HG02759 (cell line): ENCODE results near the gene KCNG4.
"Not testable (repeated sequence)": the region's sequence is repeated elsewhere in the genome, so short reads cannot be mapped to it uniquely, and the experiment has no call there.

Experiments
- ATAC-seq: cut with Tn5 transposase; IDR thresholded peaks from one replicate; pipeline ENCODE4 v1.9.1; 2021; ENCODE audit warnings: mild to moderate bottlenecking, moderate library complexity; ENCODE audit not compliant: unreplicated experiment

The KCNG4 gene

GRCh38 chr16:84212154-84212553 is 27.7 kb downstream of the KCNG4 start:
- ATAC-seq, result no peak

DNA sequence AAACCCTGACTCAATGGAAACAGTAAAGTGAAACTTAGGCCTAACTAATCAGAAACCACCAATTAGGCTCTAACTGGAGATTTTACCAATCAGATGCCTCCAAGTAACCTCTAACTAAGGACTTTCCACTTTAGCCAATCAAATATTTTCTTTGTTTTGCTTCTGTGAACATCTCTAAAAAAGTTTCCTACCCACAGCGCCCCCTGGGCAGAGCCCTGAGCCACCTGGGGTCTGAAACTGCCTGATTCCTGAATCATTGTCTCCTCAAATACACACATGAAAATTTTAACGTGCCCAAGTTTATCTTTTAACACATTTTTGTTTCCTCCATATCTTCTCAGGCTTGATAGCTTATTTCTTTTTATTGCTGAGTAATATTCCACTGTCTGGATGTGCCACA is 29.8 kb downstream of the KCNG4 start:
- ATAC-seq, result no peak

DNA sequence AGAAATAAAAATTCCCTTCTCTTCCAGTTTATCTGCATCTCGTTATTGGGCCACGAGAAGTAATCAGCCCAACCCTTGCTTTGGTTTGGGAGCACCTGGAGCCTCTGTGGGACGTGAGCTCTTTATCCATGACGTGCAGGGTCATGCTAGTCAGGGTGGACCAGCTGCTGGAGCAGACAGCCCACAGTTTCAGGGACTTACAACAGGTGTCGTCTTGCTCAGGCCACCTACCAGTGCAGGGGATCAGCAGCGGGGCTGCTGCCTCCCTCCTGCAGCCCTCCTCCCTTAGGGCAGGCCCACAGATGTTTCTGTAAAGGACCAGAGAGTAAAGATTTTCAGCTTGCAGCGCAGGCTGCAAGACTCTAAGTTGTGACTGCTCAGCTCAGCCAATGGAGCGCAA is 31.9 kb downstream of the KCNG4 start:
- no peak for ATAC-seq

DNA sequence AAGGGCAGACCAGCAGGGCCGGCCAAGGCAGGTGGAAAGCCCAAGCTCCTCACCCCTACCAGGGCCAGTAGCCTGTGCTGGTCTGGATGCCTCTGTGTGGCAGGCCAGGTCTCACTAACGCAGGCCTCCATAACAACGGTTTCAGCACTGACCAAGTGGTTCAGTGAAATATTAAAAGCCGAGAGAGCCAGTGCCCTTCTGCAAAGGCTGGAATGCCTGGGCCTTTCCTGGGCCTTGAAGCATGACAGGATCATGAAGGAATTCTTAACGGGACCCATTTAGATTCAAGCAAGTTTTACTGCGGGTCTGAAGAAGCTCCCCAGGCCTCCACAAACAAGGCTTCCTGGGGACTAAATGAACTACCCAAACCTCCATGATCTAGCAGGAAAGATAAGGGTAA is 32.6 kb downstream of the KCNG4 start:
- ATAC-seq, result no peak

GRCh38 chr16:84205976-84206691 is 33.7 kb downstream of the KCNG4 start:
- ATAC-seq, result no peak

DNA sequence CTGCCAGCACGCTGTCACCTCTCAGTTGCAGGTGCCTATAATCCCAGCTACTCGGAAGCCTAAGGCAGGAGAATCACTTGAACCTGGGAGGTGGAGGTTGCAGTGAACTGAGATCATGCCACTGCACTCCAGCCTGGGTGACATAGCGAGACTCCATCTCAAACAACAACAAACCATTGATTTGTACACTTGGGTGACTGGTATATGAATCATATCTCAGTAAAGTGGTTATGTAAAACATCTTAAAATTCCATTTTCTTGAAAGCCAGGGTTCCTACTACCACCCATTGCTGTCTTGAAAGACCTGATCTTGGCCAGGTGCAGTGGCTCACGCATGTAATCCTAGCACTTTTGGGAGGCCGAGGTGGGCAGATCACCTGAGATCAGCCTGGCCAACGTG is 34.7 kb downstream of the KCNG4 start:
- not testable (repeated sequence) for ATAC-seq

DNA sequence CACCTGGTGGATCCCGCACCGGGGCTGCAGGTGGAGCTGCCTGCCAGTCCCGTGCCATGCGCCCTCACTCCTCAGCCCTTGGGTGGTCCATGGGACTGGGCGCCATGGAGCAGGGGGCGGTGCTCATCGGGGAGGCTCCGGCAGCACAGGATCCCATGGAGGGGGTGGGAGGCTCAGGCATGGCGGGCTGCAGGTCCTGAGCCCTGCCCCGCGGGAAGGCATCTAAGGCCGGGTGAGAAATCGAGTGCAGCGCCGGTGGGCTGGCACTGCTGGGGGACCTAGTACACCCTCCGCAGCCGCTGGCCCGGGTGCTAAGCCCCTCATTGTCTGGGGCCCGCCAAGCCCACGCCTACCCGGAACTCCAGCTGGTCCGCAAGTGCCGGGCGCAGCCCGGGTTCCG is 35.3 kb downstream of the KCNG4 start:
- ATAC-seq, result not testable (repeated sequence)

- no peak for ATAC-seq
Observed at GRCh38 chr16:84199861-84200260, 40.0 kb downstream of the KCNG4 start.

- no peak for ATAC-seq
Observed at GRCh38 chr16:84199097-84199496, 40.7 kb downstream of the KCNG4 start.

DNA sequence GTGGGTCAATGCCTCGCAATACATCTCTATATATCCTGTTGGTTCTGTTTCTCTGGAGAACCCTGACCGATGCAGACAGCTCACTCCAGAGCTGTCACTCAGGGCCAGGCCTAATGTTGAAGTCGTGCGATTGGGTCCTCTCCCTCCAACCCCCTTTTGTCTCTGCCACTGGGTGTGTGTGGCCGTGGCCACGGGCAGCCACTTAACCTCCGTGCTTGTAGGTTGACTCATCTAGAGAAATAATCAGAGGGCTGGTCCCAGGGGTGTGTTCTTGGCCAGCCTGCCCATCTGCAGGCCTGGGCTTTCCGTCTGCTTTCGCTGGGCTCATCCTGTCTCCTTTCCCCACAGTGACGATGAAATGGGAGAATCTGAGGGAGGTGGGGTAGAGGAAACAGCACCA is 41.4 kb downstream of the KCNG4 start:
- ATAC-seq, result no peak

- ATAC-seq, result no peak
Observed at GRCh38 chr16:84197466-84198128, 42.2 kb downstream of the KCNG4 start.

- no peak for ATAC-seq
Observed at GRCh38 chr16:84196727-84197394, 43.0 kb downstream of the KCNG4 start.

DNA sequence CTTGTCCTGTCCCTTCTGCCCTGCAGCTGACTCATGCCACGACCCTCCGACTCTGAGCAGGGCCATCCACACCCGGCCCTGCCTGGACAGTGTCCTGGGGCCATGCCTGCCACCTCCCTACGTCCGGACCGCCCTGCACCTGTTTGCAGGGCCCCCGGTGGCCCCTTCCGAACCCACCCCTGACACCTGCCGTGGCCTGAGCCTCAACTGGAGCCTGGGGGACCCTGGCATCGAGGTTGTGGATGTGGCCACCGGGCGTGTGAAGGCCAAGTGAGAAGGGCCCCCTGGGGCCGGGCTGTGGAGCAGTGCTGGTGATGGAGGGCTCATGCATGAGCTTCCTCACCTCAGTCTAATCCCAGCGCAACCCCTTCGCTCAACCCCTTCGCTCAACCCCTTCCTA is 43.7 kb downstream of the KCNG4 start:
- ATAC-seq, result no peak

DNA sequence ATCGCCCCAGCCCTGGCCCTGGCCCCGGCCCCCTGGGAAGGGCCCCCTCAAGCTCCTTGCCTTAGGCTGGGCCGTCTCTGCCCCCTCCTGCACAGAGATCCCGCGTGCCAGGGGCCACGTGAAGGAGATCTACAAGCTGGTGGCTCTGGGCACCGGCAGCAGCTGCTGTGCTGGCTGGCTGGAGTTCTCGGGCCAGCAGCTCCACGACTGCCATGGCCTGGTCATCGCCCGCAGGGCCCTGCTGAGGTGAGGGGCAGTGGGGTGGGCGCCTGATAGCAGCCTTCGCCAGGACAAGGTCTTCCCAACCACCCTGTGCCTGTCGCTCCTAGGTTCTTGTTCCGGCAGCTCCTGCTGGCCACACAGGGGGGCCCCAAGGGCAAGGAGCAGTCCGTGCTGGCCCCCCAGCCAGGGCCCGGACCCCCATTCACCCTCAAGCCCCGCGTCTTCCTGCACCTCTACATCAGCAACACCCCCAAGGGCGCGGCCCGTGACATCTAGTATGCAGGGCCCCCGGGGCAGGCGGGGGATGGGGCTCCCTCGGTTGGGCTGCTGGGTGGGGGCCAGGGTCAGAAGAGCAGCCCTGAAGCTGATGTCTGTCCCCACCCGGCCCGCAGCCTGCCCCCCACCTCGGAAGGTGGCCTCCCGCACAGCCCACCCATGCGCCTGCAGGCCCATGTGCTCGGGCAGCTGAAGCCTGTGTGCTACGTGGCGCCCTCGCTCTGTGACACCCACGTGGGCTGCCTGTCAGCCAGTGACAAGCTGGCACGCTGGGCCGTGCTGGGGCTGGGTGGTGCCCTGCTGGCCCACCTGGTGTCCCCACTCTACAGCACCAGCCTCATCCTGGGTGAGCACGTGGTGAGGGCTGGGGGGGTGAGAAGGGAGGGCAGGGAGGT is 44.4 kb downstream of the KCNG4 start:
- no peak for ATAC-seq

DNA sequence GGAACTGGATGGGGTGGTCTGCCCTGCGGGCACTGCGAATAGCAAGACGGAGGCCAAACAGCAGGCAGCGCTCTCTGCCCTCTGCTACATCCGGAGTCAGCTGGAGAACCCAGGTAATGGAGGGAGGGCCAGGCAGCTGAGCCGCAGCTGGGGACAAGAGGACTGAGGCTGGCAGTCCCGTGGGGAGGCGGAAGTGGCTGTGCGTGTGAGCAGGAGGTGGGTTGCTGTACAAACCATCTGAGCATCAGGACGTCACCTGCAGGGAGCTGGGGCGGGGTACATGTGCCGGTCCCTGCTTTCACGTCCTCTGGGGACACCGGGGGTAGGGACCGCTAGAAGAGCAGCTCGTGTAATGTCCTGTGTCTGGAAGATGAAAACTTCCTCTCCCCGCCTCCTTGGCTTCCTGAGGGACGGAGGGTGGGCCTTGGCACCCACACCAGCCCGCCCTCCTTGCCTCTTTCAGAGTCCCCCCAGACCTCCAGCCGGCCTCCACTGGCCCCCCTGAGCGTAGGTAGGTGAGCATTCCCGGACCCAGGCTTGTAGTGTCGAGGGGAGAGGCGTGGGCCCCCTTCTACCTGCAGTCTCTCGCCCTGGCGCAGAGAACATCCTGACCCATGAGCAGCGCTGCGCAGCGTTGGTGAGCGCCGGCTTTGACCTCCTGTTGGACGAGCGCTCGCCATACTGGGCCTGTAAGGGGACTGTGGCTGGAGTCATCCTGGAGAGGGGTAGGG is 45.2 kb downstream of the KCNG4 start:
- ATAC-seq, result peak; percentile 76

- no peak for ATAC-seq
Observed at GRCh38 chr16:84194018-84194417, 45.8 kb downstream of the KCNG4 start.

DNA sequence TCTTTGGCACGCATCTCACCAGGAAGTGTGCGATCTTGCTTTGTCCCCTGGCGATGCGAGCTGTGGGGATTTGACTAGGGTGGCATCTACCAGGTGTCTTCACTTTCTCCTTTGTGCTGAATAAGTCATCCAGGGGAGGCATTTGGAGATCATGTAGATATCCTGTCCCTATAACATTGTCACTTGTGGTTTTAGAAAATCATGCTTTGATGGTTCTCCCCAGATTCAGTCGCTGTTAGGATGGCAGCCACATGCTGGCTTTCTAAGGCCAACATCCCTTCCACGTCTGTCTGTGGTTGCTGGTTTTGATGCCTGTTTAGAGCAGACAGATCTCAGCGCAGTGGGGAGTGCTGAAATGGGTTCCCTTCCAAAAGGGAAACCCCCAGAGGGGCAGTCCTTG is 46.3 kb downstream of the KCNG4 start:
- ATAC-seq, result no peak

- no peak for ATAC-seq
Observed at GRCh38 chr16:84191466-84191865, 48.3 kb downstream of the KCNG4 start.

DNA sequence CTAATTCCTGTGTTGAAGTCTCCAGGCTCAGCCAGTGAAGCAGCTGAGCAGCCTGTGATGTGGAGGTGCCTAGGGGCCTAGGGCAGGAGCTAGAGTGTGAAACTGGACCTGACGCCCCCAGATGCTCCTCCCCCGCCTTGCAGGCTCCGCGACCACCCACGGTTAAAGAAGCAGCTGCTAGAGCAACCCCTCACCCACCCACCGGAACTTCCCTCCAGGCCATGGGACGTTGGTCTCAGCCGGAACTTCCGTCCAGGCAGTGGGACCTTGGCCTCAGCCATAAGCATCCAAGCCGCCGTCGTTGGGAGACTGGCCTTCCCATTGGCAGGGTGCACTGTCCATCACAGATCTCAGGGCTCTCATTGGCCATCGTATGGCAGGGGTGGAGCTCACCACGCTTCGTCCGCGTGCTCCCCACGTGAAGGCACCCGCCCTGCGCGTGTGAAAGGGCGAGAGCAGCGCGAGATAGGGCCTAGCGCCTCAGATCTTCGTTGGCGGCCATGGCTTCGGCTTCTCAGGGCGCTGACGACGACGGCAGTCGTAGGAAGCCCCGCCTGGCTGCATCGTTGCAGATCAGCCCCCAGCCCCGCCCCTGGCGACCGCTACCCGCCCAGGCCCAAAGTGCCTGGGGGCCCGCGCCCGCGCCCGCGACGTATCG is 49.0 kb downstream of the KCNG4 start, which contains the start of gene ADAD2:
Gene ADAD2, plus strand, starts transcription at position 427 of the 658 bp plus-strand sequence. Its CDS starts 74 bp downstream, at position 501.
- ATAC-seq, result no peak
